Brain microvascular endothelial cell (primary cell): ENCODE data around the gene CAMTA1.

Experiments used
- DNase-seq: peaks from one replicate; pipeline ENCODE4 v3.0.0-alpha.2; 2020
- H3K27ac ChIP-seq: fragments of 250-450 bp; sonication (Bioruptor Pico); 2 replicates; pipeline ENCODE4 v1.5.1; 2020; ENCODE audit warnings: mild to moderate bottlenecking, moderate library complexity
- H3K27me3 ChIP-seq: fragments of 250-450 bp; sonication (Bioruptor Pico); replicated peaks from 2 replicates; pipeline ENCODE4 v1.5.1; 2020; ENCODE audit warnings: mild to moderate bottlenecking
- H3K36me3 ChIP-seq: fragments of 250-450 bp; sonication (Bioruptor Pico); replicated peaks from 2 replicates; pipeline ENCODE4 v1.5.1; 2020; ENCODE audit warnings: mild to moderate bottlenecking
- H3K4me3 ChIP-seq: 2 replicates; pipeline ENCODE4 v1.5.1; 2011; ENCODE audit warnings: low read depth, mild to moderate bottlenecking, control low read depth, low read length, moderate library complexity
- in situ Hi-C: cut with HindIII; loops from 2 replicates; pipeline ENCODE4 v1.10.0; 2017; ENCODE audit warnings: low sequenced_read_pairs, low pct_ligation_motif_present
- TF ChIP-seq, protein P1 (sequence below): IDR thresholded peaks from 2 replicates; pipeline ENCODE4 v1.5.1; 2011; ENCODE audit warnings: low read depth, mild to moderate bottlenecking, moderate library complexity, low read length, control low read depth, inconsistent platforms; ENCODE audit errors: missing control alignments

The CAMTA1 gene

GRCh38 chr1:7225711-7226505, 440.7 kb downstream of the CAMTA1 start:
- H3K4me3 ChIP-seq = no peak overlapping the region

GRCh38 chr1:7227654-7228053, 442.4 kb downstream of the CAMTA1 start:
- Histone ChIP-seq H3K36me3 (no peaks in the 10 kb centered on the region), H3K27me3 (no peaks in the 10 kb centered on the region), H3K27ac (no peak overlapping the region), H3K4me3 (no peak overlapping the region)
- no peak for DNase-seq
- TF ChIP-seq, protein P1, sequence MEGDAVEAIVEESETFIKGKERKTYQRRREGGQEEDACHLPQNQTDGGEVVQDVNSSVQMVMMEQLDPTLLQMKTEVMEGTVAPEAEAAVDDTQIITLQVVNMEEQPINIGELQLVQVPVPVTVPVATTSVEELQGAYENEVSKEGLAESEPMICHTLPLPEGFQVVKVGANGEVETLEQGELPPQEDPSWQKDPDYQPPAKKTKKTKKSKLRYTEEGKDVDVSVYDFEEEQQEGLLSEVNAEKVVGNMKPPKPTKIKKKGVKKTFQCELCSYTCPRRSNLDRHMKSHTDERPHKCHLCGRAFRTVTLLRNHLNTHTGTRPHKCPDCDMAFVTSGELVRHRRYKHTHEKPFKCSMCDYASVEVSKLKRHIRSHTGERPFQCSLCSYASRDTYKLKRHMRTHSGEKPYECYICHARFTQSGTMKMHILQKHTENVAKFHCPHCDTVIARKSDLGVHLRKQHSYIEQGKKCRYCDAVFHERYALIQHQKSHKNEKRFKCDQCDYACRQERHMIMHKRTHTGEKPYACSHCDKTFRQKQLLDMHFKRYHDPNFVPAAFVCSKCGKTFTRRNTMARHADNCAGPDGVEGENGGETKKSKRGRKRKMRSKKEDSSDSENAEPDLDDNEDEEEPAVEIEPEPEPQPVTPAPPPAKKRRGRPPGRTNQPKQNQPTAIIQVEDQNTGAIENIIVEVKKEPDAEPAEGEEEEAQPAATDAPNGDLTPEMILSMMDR = no peak
- in situ Hi-C loops = no loop called here

More at GRCh38 chr1:7225711-7226505, 440.7 kb downstream of the CAMTA1 start:
- in situ Hi-C loops = no loop called here
- Histone ChIP-seq H3K27ac (no peak overlapping the region), H3K27me3 (no peaks in the 10 kb centered on the region), H3K36me3 (no peaks in the 10 kb centered on the region)
- TF ChIP-seq, protein P1 = no peak
- no peak for DNase-seq

DNA sequence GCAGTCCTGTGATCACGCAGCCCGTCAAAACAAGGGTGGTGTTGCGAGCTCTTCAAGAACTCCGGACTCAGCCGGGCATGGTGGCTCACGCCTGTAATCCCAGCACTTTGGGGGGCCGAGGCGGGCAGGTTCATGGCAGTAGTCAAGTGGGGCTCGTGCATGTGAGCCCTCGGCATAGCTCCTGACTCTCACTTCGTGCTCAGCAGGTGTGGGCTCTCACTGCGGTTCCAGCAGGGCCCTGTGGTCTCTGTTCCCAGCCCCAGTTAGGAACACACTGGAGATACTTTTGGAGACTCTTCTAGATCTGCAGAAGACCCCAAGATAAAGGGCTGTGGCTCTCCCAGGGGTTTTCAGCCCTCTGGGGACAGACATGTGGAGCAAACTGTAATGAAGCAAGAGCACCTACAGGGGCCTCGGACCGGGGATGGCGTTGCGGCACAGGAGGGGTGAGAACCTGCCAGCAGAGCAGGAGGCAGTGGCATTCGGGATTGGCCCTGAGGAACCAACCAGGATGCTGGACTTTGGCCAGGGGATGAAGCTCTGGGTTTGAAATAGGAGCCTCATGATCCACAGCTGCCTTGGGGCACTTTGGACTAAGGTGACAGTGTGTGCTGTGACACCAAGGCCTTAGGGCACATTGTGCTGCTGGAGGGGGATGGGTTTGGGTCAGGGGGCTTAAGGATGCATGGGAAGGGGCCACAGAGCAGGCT, 443.2 kb downstream of the CAMTA1 start:
- in situ Hi-C loops = no loop called here
- Histone ChIP-seq H3K36me3 (no peaks in the 10 kb centered on the region), H3K27ac (no peak overlapping the region), H3K27me3 (no peaks in the 10 kb centered on the region), H3K4me3 (no peak overlapping the region)
- TF ChIP-seq, protein P1 = no peak
- no peak for DNase-seq

DNA sequence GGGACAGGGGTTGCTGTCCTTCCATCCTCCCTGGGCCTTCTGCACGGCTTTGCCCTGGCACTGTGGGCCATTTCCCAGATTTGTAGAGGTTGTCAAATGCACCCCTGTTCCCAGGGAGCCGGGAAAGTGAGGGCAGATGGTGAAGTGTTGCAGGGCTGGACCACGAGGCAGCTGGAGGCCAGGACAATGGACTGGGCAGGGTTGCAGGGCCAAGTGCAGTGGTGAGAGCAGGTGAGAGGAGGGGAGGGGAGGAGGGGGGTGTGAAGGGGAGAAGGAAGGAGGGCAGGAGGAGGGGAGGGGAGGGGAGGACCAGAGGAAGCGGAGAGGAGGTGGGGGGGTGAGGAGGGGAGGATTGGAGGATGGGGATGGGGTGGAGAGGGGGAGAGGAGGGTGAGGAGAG, 443.9 kb downstream of the CAMTA1 start:
- TF ChIP-seq, protein P1 = no peak
- no peaks in the 10 kb centered on the region for H3K27me3 ChIP-seq
- no peak for DNase-seq
- no peak overlapping the region for H3K27ac ChIP-seq
- in situ Hi-C loops = no loop called here
- no peak overlapping the region for H3K4me3 ChIP-seq
- H3K36me3 ChIP-seq = no peaks in the 10 kb centered on the region

DNA sequence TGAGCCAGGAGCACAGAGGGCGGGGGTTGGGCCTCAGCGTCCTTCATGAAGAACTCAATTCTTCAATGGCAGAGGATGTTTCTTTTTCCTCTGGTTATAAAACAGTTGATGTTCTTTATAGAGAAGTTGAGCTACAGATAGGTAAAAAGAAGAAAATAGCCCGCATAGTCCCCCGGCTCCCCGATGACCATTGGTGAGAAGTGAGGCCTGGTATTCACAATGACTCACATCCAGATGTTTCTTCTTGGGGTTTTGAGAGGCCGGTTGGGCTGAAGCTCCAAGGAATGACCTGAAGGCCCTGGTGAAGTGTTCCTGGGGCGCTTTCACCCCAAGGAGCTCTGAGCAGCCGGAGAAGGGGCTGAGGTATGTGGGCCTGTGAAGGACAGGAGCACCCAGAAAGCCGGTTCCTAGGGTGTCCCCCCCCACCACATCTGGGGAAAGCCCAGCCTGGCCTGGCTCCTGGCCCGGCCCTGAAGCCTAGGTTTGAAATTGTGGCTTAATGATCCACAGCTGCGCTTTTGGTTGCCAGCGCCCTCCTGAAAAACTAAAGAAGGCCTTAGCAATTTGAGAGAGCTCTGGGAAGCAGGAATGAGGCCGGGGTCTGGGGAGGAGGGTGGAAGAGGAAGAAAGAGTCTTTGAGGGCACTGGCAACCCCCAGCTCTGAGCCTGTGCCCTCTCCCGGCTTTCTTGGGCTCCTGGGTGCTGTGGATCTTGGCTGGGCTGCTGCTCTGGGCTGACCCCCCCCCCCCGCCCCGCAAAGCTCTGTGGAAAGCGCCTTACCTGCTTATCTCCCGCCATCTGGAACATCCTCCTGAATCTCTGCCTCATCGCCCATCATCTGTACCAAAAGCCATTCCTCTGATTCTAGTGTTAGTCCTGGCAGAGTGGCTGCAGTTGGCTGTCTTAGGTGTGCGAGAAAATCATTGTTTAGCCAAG, 444.7 kb downstream of the CAMTA1 start:
- no peak overlapping the region for H3K27ac ChIP-seq
- H3K4me3 ChIP-seq = no peak overlapping the region
- H3K27me3 ChIP-seq = no peaks in the 10 kb centered on the region
- H3K36me3 ChIP-seq = no peaks in the 10 kb centered on the region
- TF ChIP-seq, protein P1 = no peak
- no peak for DNase-seq
- in situ Hi-C loops = no loop called here
